ENCODE data around the gene MORC4. TPM values are rescaled to one million over a fixed set of nuclear protein-coding genes. Genes with fewer than 3 reads are reported as not detected.

The MORC4 gene
- total RNA-seq, 1 experiment from 2014 or later, result 23.0 TPM

- ChIA-PET POLR2A (no interaction called here), CTCF (no interaction called here)
- no peak for DNase-seq (ENCODE audit: unreplicated experiment)
- no peaks in the 10 kb centered on the region for H3K4me1 Mint-ChIP-seq (ENCODE audit: insufficient read depth, unreplicated experiment)
- H3K4me3 Mint-ChIP-seq (ENCODE audit: unreplicated experiment), result no peak overlapping the region
- no TSS peak for BruUV-seq (replicated peaks)
- H3K27ac Mint-ChIP-seq (ENCODE audit: low read depth, unreplicated experiment), result no peak overlapping the region
- no peaks in the 10 kb centered on the region for H3K9me3 Mint-ChIP-seq (ENCODE audit: unreplicated experiment)
- H3K36me3 Mint-ChIP-seq (ENCODE audit: insufficient read depth, unreplicated experiment), result no peaks in the 10 kb centered on the region
- TF ChIP-seq, protein P1, sequence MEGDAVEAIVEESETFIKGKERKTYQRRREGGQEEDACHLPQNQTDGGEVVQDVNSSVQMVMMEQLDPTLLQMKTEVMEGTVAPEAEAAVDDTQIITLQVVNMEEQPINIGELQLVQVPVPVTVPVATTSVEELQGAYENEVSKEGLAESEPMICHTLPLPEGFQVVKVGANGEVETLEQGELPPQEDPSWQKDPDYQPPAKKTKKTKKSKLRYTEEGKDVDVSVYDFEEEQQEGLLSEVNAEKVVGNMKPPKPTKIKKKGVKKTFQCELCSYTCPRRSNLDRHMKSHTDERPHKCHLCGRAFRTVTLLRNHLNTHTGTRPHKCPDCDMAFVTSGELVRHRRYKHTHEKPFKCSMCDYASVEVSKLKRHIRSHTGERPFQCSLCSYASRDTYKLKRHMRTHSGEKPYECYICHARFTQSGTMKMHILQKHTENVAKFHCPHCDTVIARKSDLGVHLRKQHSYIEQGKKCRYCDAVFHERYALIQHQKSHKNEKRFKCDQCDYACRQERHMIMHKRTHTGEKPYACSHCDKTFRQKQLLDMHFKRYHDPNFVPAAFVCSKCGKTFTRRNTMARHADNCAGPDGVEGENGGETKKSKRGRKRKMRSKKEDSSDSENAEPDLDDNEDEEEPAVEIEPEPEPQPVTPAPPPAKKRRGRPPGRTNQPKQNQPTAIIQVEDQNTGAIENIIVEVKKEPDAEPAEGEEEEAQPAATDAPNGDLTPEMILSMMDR (IDR thresholded peaks at IDR 0.05; ENCODE audit: unreplicated experiment), result no peak
- intact Hi-C loops (cut with micrococcal nuclease), result no loop called here
- H3K27me3 Mint-ChIP-seq (ENCODE audit: insufficient read depth, unreplicated experiment), result peaks cover 19% of the 10 kb centered on the region
Observed at GRCh38 chrX:106935175-106935574, 64.8 kb downstream of the MORC4 start.

- Mint-ChIP-seq H3K4me1 (ENCODE audit: insufficient read depth, unreplicated experiment) (no peaks in the 10 kb centered on the region), H3K9me3 (ENCODE audit: unreplicated experiment) (no peaks in the 10 kb centered on the region), H3K36me3 (ENCODE audit: insufficient read depth, unreplicated experiment) (peaks cover 9% of the 10 kb centered on the region), H3K27me3 (ENCODE audit: insufficient read depth, unreplicated experiment) (peaks cover 19% of the 10 kb centered on the region), H3K4me3 (ENCODE audit: unreplicated experiment) (no peak overlapping the region), H3K27ac (ENCODE audit: low read depth, unreplicated experiment) (no peak overlapping the region)
- DNase-seq (ENCODE audit: unreplicated experiment), result no peak
- no TSS peak for BruUV-seq (replicated peaks)
- TF ChIP-seq, protein P1 (IDR thresholded peaks at IDR 0.05; ENCODE audit: unreplicated experiment), result no peak
- CTCF ChIA-PET, result interaction anchor here (0.7 to 2.3 kb wide), 2 partner anchors 39 to 53 kb away, joined by 4 to 12 read pairs; no protein-coding TSS in a partner anchor
- POLR2A ChIA-PET, result no interaction called here
- intact Hi-C loops (cut with micrococcal nuclease), result no loop called here
Observed at GRCh38 chrX:106933538-106933961, 66.5 kb downstream of the MORC4 start.

DNA sequence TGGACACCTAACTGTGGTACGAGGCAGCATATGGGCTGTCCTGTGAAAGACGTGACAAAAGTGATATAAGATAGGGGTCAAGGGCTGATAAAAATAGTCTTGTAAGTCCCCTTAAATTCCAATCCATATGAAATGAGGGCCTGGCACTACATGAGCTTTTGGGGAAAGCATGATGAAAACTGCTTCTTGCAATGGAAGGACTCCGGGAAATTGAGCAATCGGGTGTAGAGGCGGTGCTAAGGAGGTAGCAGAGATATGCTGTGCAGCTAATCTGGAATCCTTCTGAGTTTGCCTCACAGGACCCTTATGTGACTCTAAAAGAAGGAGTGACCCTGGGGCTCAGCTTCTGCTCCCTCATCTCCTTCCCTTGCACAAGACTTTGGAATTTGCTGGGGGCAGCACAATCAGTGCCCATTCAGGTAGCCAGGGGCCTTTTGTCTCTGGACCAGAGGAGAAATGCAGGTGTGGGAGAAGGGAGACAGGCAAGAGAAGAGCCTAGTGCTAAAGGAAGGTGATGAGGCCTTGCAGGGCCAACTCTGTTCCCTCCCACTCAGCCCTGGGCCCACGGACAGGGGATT is 67.0 kb downstream of the MORC4 start:
- no peaks in the 10 kb centered on the region for H3K4me1 Mint-ChIP-seq (ENCODE audit: insufficient read depth, unreplicated experiment)
- no peak overlapping the region for H3K27ac Mint-ChIP-seq (ENCODE audit: low read depth, unreplicated experiment)
- intact Hi-C loops (cut with micrococcal nuclease), result no loop called here
- ChIA-PET POLR2A (no interaction called here), CTCF (interaction anchor here (2.3 kb wide), 1 partner anchor 38 kb away, joined by 12 read pairs; no protein-coding TSS in a partner anchor)
- peaks cover 19% of the 10 kb centered on the region for H3K27me3 Mint-ChIP-seq (ENCODE audit: insufficient read depth, unreplicated experiment)
- TF ChIP-seq, protein P1 (IDR thresholded peaks at IDR 0.05; ENCODE audit: unreplicated experiment), result no peak
- H3K4me3 Mint-ChIP-seq (ENCODE audit: unreplicated experiment), result no peak overlapping the region
- no TSS peak for BruUV-seq (replicated peaks)
- H3K36me3 Mint-ChIP-seq (ENCODE audit: insufficient read depth, unreplicated experiment), result peaks cover 10% of the 10 kb centered on the region
- no peaks in the 10 kb centered on the region for H3K9me3 Mint-ChIP-seq (ENCODE audit: unreplicated experiment)
- peak; percentile 8 for DNase-seq (ENCODE audit: unreplicated experiment)

DNA sequence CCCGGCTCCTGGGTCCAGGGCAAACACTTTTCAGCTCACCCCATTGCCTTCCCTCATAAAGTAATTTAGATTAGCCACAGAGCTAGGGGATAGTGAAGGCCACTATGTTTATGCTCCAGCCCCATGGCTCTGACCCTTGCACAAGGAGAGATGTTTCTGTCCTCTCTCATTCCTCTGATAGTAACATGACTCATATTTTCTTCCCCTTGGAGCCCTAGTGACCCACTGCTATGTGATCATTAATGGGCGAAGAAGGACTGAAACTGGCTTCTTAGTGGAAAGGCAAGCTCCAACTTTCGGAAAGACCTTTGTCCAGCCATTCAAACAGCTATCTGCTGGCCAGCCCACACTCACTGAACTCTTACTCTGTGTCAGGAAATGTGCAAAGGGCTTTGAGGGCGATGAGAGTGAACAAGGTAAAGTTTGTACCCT is 67.5 kb downstream of the MORC4 start:
- DNase-seq (ENCODE audit: unreplicated experiment), result no peak
- ChIA-PET CTCF (interaction anchor here (1.5 to 2.3 kb wide), 2 partner anchors 14 to 38 kb away, joined by 3 to 12 read pairs; no protein-coding TSS in a partner anchor), POLR2A (no interaction called here)
- Mint-ChIP-seq H3K36me3 (ENCODE audit: insufficient read depth, unreplicated experiment) (peaks cover 10% of the 10 kb centered on the region), H3K4me1 (ENCODE audit: insufficient read depth, unreplicated experiment) (no peaks in the 10 kb centered on the region), H3K4me3 (ENCODE audit: unreplicated experiment) (no peak overlapping the region), H3K9me3 (ENCODE audit: unreplicated experiment) (no peaks in the 10 kb centered on the region), H3K27me3 (ENCODE audit: insufficient read depth, unreplicated experiment) (peaks cover 19% of the 10 kb centered on the region), H3K27ac (ENCODE audit: low read depth, unreplicated experiment) (no peak overlapping the region)
- TF ChIP-seq, protein P1 (IDR thresholded peaks at IDR 0.05; ENCODE audit: unreplicated experiment), result no peak
- intact Hi-C loops (cut with micrococcal nuclease), result no loop called here
- BruUV-seq (replicated peaks), result no TSS peak

Data from MCF 10A (cell line).